A549 (cell line): Measurements from ENCODE around the gene SP1.

Source experiments
- JUN ChIP-seq, 2 experiments: fragments of >200 bp; sonication (Bioruptor Twin); formaldehyde crosslinking; IDR thresholded peaks; 2 replicates in 1 of 2; 3 replicates in 1 of 2; pipeline ENCODE4 v1.6.1; 2016 to 2017
- POLR2A ChIP-seq: IDR thresholded peaks from 2 replicates; pipeline ENCODE4 v1.6.1; 2012; ENCODE audit warnings: mild to moderate bottlenecking, low read length
- RAD21 ChIP-seq, 2 experiments: fragments of >200 bp in 1 of 2; sonication (Bioruptor Twin) in 1 of 2; formaldehyde crosslinking in 1 of 2; IDR thresholded peaks in 1 of 2; conservative IDR thresholded peaks in 1 of 2; 2 replicates in 1 of 2; 3 replicates in 1 of 2; pipeline ENCODE4 v1.6.1; 2012 to 2018; ENCODE audit warnings: inconsistent platforms in 1 of 2
- RCOR1 ChIP-seq: fragments of 150-350 bp; IDR thresholded peaks from 2 replicates; pipeline ENCODE4 v1.6.1; 2014; ENCODE audit warnings: antibody characterized with exemption, low read length, low read depth
- TF ChIP-seq, protein P1 (sequence below): fragments of >200 bp; sonication (Bioruptor Twin); formaldehyde crosslinking; IDR thresholded peaks from 3 replicates; pipeline ENCODE4 v1.5.1; 2016

DNA sequence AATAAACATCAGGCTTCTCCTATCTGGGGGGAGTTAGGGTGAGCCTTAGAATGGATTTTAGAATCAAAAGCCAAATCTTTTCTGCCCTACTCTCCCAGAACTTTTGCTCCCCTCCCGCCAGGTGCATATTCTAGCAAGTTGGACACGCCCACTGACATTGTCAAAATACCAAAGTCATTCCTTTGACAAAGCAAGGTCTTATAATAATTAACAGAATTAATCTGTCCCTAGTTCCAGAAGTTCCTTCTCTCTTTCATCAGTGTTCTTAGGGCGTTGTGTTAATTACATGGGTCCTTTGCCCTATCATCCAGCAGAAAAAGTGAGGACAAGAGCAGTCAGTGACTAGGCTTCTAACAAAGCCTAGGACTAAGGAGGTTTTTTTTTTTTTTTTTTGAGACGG is 64.0 kb downstream of the SP1 start:
- TF ChIP-seq, protein P1, sequence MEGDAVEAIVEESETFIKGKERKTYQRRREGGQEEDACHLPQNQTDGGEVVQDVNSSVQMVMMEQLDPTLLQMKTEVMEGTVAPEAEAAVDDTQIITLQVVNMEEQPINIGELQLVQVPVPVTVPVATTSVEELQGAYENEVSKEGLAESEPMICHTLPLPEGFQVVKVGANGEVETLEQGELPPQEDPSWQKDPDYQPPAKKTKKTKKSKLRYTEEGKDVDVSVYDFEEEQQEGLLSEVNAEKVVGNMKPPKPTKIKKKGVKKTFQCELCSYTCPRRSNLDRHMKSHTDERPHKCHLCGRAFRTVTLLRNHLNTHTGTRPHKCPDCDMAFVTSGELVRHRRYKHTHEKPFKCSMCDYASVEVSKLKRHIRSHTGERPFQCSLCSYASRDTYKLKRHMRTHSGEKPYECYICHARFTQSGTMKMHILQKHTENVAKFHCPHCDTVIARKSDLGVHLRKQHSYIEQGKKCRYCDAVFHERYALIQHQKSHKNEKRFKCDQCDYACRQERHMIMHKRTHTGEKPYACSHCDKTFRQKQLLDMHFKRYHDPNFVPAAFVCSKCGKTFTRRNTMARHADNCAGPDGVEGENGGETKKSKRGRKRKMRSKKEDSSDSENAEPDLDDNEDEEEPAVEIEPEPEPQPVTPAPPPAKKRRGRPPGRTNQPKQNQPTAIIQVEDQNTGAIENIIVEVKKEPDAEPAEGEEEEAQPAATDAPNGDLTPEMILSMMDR: no peak
- no peak for TF ChIP-seq RAD21 (conservative IDR thresholded peaks at IDR 0.05 in 1 of 2, IDR thresholded peaks at IDR 0.05 in 1 of 2)
- no peak for TF ChIP-seq RCOR1
- TF ChIP-seq JUN (IDR thresholded peaks at IDR 0.05): no peak
- no peak for TF ChIP-seq POLR2A
